Neuronal stem cell (in vitro differentiated cells): ENCODE data around the gene PHAF1.

Experiments used
- DNase-seq: peaks from one replicate; pipeline ENCODE4 v3.0.0-alpha.2; 2013; ENCODE audit warnings: low spot score
- H2AFZ ChIP-seq: one replicate; pipeline ENCODE4 v1.6.1; 2013; ENCODE audit warnings: mild to moderate bottlenecking, low read length, inconsistent platforms
- H2AK5ac ChIP-seq: 2 replicates; pipeline ENCODE4 v1.6.1; 2013; ENCODE audit warnings: low read depth, mild to moderate bottlenecking, inconsistent platforms, low read length, moderate library complexity, mixed read lengths
- H2BK120ac ChIP-seq: 2 replicates; pipeline ENCODE4 v1.6.1; 2013; ENCODE audit warnings: low read depth, mild to moderate bottlenecking, inconsistent platforms, low read length, moderate library complexity, mixed read lengths
- H2BK12ac ChIP-seq: one replicate; pipeline ENCODE4 v1.6.1; 2013; ENCODE audit warnings: low read length, inconsistent platforms
- H2BK15ac ChIP-seq: 2 replicates; pipeline ENCODE4 v1.6.1; 2013; ENCODE audit warnings: mild to moderate bottlenecking, low read length, inconsistent platforms, mixed read lengths
- H2BK5ac ChIP-seq: one replicate; pipeline ENCODE4 v1.6.1; 2013; ENCODE audit warnings: inconsistent platforms, mild to moderate bottlenecking, low read length, moderate library complexity
- H3K14ac ChIP-seq: one replicate; pipeline ENCODE4 v1.6.1; 2013; ENCODE audit warnings: low read length, inconsistent platforms
- H3K18ac ChIP-seq: 2 replicates; pipeline ENCODE4 v1.6.1; 2013; ENCODE audit warnings: low read length, inconsistent platforms
- H3K23ac ChIP-seq: 2 replicates; pipeline ENCODE4 v1.6.1; 2013; ENCODE audit warnings: low read depth, mild to moderate bottlenecking, mixed read lengths, low read length, inconsistent platforms; ENCODE audit not compliant: poor library complexity
- H3K27ac ChIP-seq: replicated peaks from 3 replicates; pipeline ENCODE4 v1.5.1; 2013; ENCODE audit warnings: low read length, inconsistent platforms
- H3K27me3 ChIP-seq, 3 experiments: 2 replicates each; pipeline ENCODE4 v1.6.1; 2013; ENCODE audit warnings: low read length in 3 of 3, mild to moderate bottlenecking in 2 of 3, inconsistent platforms in 1 of 3, low read depth in 1 of 3, mixed read lengths in 1 of 3, moderate library complexity in 1 of 3; ENCODE audit not compliant: control insufficient read depth in 3 of 3, insufficient read depth in 3 of 3
- H3K36me3 ChIP-seq, 2 donors: replicated peaks in 1 of 2; 2 replicates each; pipeline ENCODE4 v1.6.1; 2013; ENCODE audit warnings: low read length in 2 of 2; ENCODE audit not compliant: control insufficient read depth in 2 of 2, insufficient read depth in 2 of 2
- H3K4ac ChIP-seq: 2 replicates; pipeline ENCODE4 v1.6.1; 2013; ENCODE audit warnings: inconsistent platforms, mild to moderate bottlenecking, low read length, moderate library complexity
- H3K4me1 ChIP-seq, 2 donors: 1 replicate in 1 of 2; 2 replicates in 1 of 2; pipeline ENCODE4 v1.6.1; 2013; ENCODE audit warnings: low read length in 2 of 2, low read depth in 1 of 2; ENCODE audit not compliant: control insufficient read depth in 2 of 2, insufficient read depth in 1 of 2
- H3K4me2 ChIP-seq: one replicate; pipeline ENCODE4 v1.6.1; 2013; ENCODE audit warnings: mild to moderate bottlenecking, low read length, inconsistent platforms; ENCODE audit not compliant: insufficient read depth, poor library complexity, severe bottlenecking
- H3K4me3 ChIP-seq, 2 donors: 2 replicates each; pipeline ENCODE4 v1.5.1; 2013; ENCODE audit warnings: low read length in 2 of 2, mild to moderate bottlenecking in 2 of 2, inconsistent platforms in 1 of 2, moderate library complexity in 1 of 2
- H3K79me1 ChIP-seq: one replicate; pipeline ENCODE4 v1.6.1; 2013; ENCODE audit warnings: low read depth, mild to moderate bottlenecking, inconsistent platforms, low read length, moderate library complexity
- H3K9ac ChIP-seq: one replicate; pipeline ENCODE4 v1.6.1; 2013; ENCODE audit warnings: mild to moderate bottlenecking, low read depth, low read length, inconsistent platforms; ENCODE audit not compliant: poor library complexity
- H3K9me3 ChIP-seq, 2 donors: replicated peaks in 1 of 2; 2 replicates each; pipeline versions ENCODE3 to v1.6.1; 2013; ENCODE audit warnings: low read length in 2 of 2, mild to moderate bottlenecking in 2 of 2, inconsistent platforms in 1 of 2, low read depth in 1 of 2, mixed read lengths in 1 of 2, moderate library complexity in 1 of 2; ENCODE audit not compliant: control insufficient read depth in 2 of 2, insufficient read depth in 1 of 2
- H4K8ac ChIP-seq: one replicate; pipeline ENCODE4 v1.6.1; 2013; ENCODE audit warnings: low read depth, mild to moderate bottlenecking, inconsistent platforms, low read length, moderate library complexity
- H4K91ac ChIP-seq: one replicate; pipeline ENCODE4 v1.6.1; 2013; ENCODE audit warnings: low read length, low read depth, mild to moderate bottlenecking, inconsistent platforms; ENCODE audit not compliant: poor library complexity
- WGBS, 2 donors: extraction: QIAGEN DNeasy Blood & Tissue Kit; methylation state at CpG; one replicate each; pipeline ENCODE4 v1.1.7; 2013; ENCODE audit warnings: missing lambda C conversion rate in 2 of 2, mixed read lengths in 1 of 2; ENCODE audit not compliant: insufficient read length in 2 of 2, insufficient replicate concordance in 1 of 2; ENCODE audit errors: extremely low coverage in 2 of 2; 5-methylcytosine and 5-hydroxymethylcytosine counted together

PHAF1 gene

DNA sequence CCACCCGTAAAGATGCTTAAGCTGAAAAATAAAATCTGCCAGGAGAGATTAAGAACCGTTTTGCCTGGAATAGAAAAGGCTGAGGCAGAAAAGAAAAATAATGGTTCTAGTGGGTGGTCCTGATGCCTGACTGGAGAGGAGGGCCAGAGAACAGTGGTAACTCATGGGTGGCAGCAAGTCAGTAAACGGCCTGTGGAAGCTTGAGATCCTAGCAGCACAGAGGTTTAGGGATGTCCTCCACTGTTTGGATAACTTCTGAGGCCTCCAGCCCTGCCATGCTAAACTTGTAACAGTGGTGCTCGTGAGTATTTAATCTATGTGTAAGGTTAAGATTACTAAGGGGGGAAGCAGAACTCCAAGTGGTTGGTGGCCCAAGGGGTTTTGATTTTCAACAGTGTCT lies 21.2 kb upstream of the PHAF1 start:
- no peak overlapping the region for H2BK5ac ChIP-seq
- no peak overlapping the region for H4K8ac ChIP-seq
- no peak for DNase-seq
- no peak overlapping the region for H2BK12ac ChIP-seq
- no peaks in the 10 kb centered on the region for H3K9me3 ChIP-seq
- H3K36me3 ChIP-seq: peaks cover 2 to 80% of the 10 kb centered on the region in 2 donors
- no peak overlapping the region for H3K23ac ChIP-seq
- no peak overlapping the region for H2BK120ac ChIP-seq
- H2BK15ac ChIP-seq: no peak overlapping the region
- H3K4me2 ChIP-seq: no peak overlapping the region
- no peak overlapping the region for H3K27ac ChIP-seq
- H3K4ac ChIP-seq: no peak overlapping the region
- peaks cover 0 to 2% of the 10 kb centered on the region in 2 donors for H3K4me1 ChIP-seq
- no peak overlapping the region for H3K18ac ChIP-seq
- no peak overlapping the region for H4K91ac ChIP-seq
- WGBS, 2 donors: no CpG with 5 or more reads among the region's 4 CpGs
- no peak overlapping the region for H2AK5ac ChIP-seq
- H3K9ac ChIP-seq: no peak overlapping the region
- H3K14ac ChIP-seq: no peak overlapping the region
- H2AFZ ChIP-seq: no peak overlapping the region
- no peaks in the 10 kb centered on the region for H3K27me3 ChIP-seq
- H3K4me3 ChIP-seq: no peak overlapping the region
- H3K79me1 ChIP-seq: peaks cover 4% of the 10 kb centered on the region

- Histone ChIP-seq H3K9me3 (no peaks in the 10 kb centered on the region), H3K36me3 (peaks cover 2 to 81% of the 10 kb centered on the region in 2 donors), H3K27ac (no peak overlapping the region)
Observed at GRCh38 chr16:67089101-67089500, 20.6 kb upstream of the PHAF1 start.

DNA sequence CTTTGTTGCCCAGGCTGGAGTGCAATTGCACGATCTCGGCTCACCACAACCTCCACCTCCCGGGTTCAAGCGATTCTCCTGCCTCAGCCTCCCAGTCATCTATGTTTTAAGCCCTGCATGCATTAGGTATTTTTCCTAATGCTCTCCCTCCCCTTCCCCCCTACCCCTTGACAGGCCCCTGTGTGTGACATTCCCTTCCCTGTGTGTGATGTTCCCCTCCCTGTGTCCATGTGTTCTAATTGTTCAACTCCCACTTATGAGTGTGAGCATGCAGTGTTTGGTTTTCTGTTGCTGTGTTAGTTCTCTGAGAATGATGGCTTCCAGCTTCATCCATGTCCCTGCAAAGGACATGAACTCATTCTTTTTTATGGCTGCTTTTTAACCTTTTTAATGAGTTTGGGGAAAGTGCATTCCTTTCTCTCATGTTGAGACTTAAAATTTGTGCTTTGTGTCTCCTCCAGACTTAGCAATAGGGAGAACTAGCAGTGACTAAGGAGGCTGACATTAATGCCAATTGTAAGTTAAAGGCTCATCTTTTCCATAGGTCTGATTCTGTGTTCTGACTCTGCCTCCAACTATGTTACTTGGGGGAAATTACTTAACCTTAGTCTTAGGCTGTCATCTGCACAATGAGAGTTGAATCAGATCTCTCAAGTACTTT lies 17.7 kb upstream of the PHAF1 start:
- WGBS, 2 donors: no CpG with 5 or more reads among the region's 4 CpGs
- Histone ChIP-seq H3K79me1 (peaks cover 4% of the 10 kb centered on the region), H3K4me2 (no peak overlapping the region), H2AK5ac (no peak overlapping the region), H2AFZ (no peak overlapping the region), H2BK120ac (no peak overlapping the region), H3K23ac (no peak overlapping the region), H4K91ac (no peak overlapping the region), H3K18ac (no peak overlapping the region), H3K4ac (no peak overlapping the region), H2BK5ac (no peak overlapping the region), H2BK15ac (no peak overlapping the region), H3K36me3 (peaks cover 0 to 76% of the 10 kb centered on the region in 2 donors), H4K8ac (no peak overlapping the region), H3K27ac (no peak overlapping the region), H3K4me3 (no peak overlapping the region), H3K9ac (no peak overlapping the region), H3K9me3 (no peaks in the 10 kb centered on the region), H3K4me1 (peaks cover 0 to 2% of the 10 kb centered on the region in 2 donors), H3K27me3 (no peaks in the 10 kb centered on the region), H2BK12ac (no peak overlapping the region), H3K14ac (no peak overlapping the region)
- no peak for DNase-seq

More at GRCh38 chr16:67089101-67089500, 20.6 kb upstream of the PHAF1 start:
- Histone ChIP-seq H3K14ac (no peak overlapping the region), H3K4me3 (no peak overlapping the region), H4K8ac (no peak overlapping the region), H3K4ac (no peak overlapping the region), H3K18ac (no peak overlapping the region), H3K4me2 (no peak overlapping the region), H3K23ac (no peak overlapping the region), H2BK5ac (no peak overlapping the region), H3K4me1 (peaks cover 0 to 2% of the 10 kb centered on the region in 2 donors), H2BK12ac (no peak overlapping the region), H2AFZ (no peak overlapping the region), H2BK15ac (no peak overlapping the region), H2AK5ac (no peak overlapping the region), H3K27me3 (no peaks in the 10 kb centered on the region), H3K9ac (no peak overlapping the region), H3K79me1 (peaks cover 4% of the 10 kb centered on the region), H4K91ac (no peak overlapping the region), H2BK120ac (no peak overlapping the region)
- no peak for DNase-seq

DNA sequence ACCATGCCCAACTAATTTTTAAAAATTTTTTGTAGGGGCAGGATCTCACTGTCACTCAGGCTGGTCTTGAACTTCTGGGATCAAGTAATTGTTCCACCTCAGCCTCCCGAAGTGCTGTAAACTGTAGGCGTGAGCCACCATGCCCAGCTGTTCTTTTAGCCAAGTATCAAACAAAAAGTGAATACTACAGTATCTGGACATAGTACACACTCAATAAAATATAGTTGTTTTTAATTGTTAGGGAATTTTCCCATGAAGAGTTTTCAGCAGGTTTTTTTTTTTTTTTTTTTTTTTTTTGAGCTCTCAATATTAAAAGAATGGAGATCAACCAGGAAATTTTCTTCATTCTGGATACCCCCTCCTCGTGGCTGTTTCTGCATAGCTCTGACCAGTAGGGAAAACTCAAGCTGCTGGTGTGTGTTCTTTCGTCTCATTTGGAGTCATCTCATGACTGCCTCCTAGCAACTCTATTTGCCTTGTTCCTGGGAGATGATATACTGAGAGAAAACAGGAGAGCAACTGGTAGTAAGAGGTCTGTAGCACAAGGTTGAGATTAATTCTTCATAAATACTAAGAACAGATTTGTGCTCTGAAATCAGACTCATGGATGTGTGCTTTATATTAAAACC lies 16.5 kb upstream of the PHAF1 start:
- no peak overlapping the region for H3K23ac ChIP-seq
- H2BK5ac ChIP-seq: no peak overlapping the region
- no peak for DNase-seq
- no peak overlapping the region for H4K91ac ChIP-seq
- no peak overlapping the region for H3K27ac ChIP-seq
- peaks cover 0 to 2% of the 10 kb centered on the region in 2 donors for H3K4me1 ChIP-seq
- no peak overlapping the region for H3K4ac ChIP-seq
- no peak overlapping the region for H2AFZ ChIP-seq
- no peaks in the 10 kb centered on the region for H3K27me3 ChIP-seq
- no peak overlapping the region for H3K14ac ChIP-seq
- H3K4me3 ChIP-seq: no peak overlapping the region
- H2BK15ac ChIP-seq: no peak overlapping the region
- H3K79me1 ChIP-seq: peaks cover 4% of the 10 kb centered on the region
- no peak overlapping the region for H3K9ac ChIP-seq
- no peak overlapping the region for H3K18ac ChIP-seq
- no peak overlapping the region for H2BK12ac ChIP-seq
- H4K8ac ChIP-seq: no peak overlapping the region
- WGBS, 2 donors: no CpG with 5 or more reads among the region's 4 CpGs
- H2AK5ac ChIP-seq: no peak overlapping the region
- H3K9me3 ChIP-seq: no peaks in the 10 kb centered on the region
- peaks cover 0 to 67% of the 10 kb centered on the region in 2 donors for H3K36me3 ChIP-seq
- H2BK120ac ChIP-seq: no peak overlapping the region
- no peak overlapping the region for H3K4me2 ChIP-seq
